Bone marrow (tissue), 2 donors: ENCODE data around the gene PGAM5.

ENCODE experiments used
- DNase-seq, 2 donors: peaks; one replicate each; lab custom pipeline; 2025; lab: John Stamatoyannopoulos, UW

The PGAM5 gene

GRCh38 chr12:132720606-132721345, 10.1 kb downstream of the PGAM5 start:
- no peak for DNase-seq

- no peak for DNase-seq
Measured at GRCh38 chr12:132723015-132723763, 12.5 kb downstream of the PGAM5 start.

GRCh38 chr12:132723764-132724140, 13.1 kb downstream of the PGAM5 start:
- no peak for DNase-seq

- DNase-seq: no peak
Measured at GRCh38 chr12:132724506-132725241, 14.0 kb downstream of the PGAM5 start.

GRCh38 chr12:132726386-132726785, 15.7 kb downstream of the PGAM5 start:
- DNase-seq: no peak

GRCh38 chr12:132727091-132727794, 16.6 kb downstream of the PGAM5 start:
- DNase-seq: no peak

- no peak for DNase-seq
Measured at GRCh38 chr12:132728502-132728901, 17.9 kb downstream of the PGAM5 start.

GRCh38 chr12:132729541-132730320, 19.1 kb downstream of the PGAM5 start:
- no peak for DNase-seq

- DNase-seq: no peak
Measured at GRCh38 chr12:132730353-132730752, 19.7 kb downstream of the PGAM5 start.

- DNase-seq: no peak
Measured at GRCh38 chr12:132731574-132731973, 20.9 kb downstream of the PGAM5 start.

GRCh38 chr12:132734206-132734605, 23.6 kb downstream of the PGAM5 start:
- DNase-seq: no peak

- no peak for DNase-seq
Measured at GRCh38 chr12:132735496-132735895, 24.9 kb downstream of the PGAM5 start.

GRCh38 chr12:132736378-132736777, 25.7 kb downstream of the PGAM5 start:
- no peak for DNase-seq

GRCh38 chr12:132736913-132737312, 26.3 kb downstream of the PGAM5 start:
- no peak for DNase-seq

GRCh38 chr12:132739600-132740312, 29.1 kb downstream of the PGAM5 start:
- no peak for DNase-seq

GRCh38 chr12:132740313-132740646, 29.6 kb downstream of the PGAM5 start:
- DNase-seq: no peak

- DNase-seq: no peak
Measured at GRCh38 chr12:132740652-132741051, 30.0 kb downstream of the PGAM5 start.

GRCh38 chr12:132741620-132742019, 31.0 kb downstream of the PGAM5 start:
- DNase-seq: no peak

- no peak for DNase-seq
Measured at GRCh38 chr12:132743831-132744230, 33.2 kb downstream of the PGAM5 start.

- DNase-seq: no peak
Measured at GRCh38 chr12:132746613-132747012, 36.0 kb downstream of the PGAM5 start.

GRCh38 chr12:132747395-132747794, 36.8 kb downstream of the PGAM5 start:
- DNase-seq: no peak
